B cell (primary cell): ENCODE data around the gene OR2AT4.

ENCODE experiments used
- CTCF ChIP-seq: fragments of 200-600 bp; IDR thresholded peaks from one replicate; pipeline ENCODE4 v1.8.0; 2022; ENCODE audit warnings: antibody characterized with exemption, mild to moderate bottlenecking
- EZH2 ChIP-seq: IDR thresholded peaks from 2 replicates; pipeline ENCODE4 v1.6.1; 2012; ENCODE audit warnings: borderline replicate concordance, low read depth, mild to moderate bottlenecking, moderate library complexity, low read length; ENCODE audit not compliant: insufficient read depth, poor library complexity, severe bottlenecking

- TF ChIP-seq CTCF (no peak), EZH2 (no peak)
Measured at GRCh38 chr11:75032550-75032935, 64.1 kb downstream of the OR2AT4 start.
